ENCODE data around the gene STAMBPL1.

Gene STAMBPL1

DNA sequence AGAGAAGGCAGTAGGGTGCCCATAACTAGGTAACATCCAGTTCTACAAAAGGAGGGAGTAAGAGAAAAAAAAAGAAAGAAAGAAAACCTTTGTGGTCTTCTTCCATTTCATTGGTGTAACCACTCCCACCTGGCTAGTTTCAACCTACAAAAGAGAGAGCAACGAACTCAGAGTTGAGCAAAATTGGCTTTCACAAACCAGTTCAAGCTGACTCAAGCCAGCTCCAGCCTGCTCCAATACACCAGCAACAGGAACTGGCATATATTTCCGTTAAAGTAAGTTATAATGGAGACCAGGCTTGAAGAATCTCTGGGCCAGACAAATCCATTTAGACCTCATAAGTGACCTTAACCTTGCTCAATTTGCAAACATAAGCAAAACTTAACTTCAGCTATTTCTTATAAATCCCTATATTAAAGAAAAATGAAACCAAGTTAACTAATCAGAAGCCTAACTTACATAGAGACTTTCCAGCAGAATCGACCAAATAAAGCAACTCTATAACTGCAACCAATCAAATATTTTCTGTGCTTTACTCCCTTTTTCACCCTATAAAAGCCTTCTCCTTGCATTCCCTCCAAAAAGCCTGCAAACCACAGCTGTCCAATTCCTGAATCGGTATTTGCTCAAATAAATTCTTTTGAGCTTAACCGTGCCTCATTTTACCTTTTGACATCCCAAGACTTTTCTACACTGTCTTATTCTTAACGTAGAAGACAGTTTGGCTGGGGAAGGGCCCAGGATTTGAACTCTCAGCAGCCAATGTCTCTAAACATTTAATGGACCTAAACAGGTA lies 38.5 kb upstream of the STAMBPL1 start:
- TF ChIP-seq, protein P1, sequence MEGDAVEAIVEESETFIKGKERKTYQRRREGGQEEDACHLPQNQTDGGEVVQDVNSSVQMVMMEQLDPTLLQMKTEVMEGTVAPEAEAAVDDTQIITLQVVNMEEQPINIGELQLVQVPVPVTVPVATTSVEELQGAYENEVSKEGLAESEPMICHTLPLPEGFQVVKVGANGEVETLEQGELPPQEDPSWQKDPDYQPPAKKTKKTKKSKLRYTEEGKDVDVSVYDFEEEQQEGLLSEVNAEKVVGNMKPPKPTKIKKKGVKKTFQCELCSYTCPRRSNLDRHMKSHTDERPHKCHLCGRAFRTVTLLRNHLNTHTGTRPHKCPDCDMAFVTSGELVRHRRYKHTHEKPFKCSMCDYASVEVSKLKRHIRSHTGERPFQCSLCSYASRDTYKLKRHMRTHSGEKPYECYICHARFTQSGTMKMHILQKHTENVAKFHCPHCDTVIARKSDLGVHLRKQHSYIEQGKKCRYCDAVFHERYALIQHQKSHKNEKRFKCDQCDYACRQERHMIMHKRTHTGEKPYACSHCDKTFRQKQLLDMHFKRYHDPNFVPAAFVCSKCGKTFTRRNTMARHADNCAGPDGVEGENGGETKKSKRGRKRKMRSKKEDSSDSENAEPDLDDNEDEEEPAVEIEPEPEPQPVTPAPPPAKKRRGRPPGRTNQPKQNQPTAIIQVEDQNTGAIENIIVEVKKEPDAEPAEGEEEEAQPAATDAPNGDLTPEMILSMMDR (IDR thresholded peaks at IDR 0.05; ENCODE audit: extremely low read depth, insufficient read depth, missing control alignments) = no peak
- in situ Hi-C loops (cut with MboI; ENCODE audit: low pct_unique_long_range_greater_than_20kb, low sequenced_read_pairs, unreplicated experiment) = no loop called here
- no peak for DNase-seq (ENCODE audit: low spot score)

DNA sequence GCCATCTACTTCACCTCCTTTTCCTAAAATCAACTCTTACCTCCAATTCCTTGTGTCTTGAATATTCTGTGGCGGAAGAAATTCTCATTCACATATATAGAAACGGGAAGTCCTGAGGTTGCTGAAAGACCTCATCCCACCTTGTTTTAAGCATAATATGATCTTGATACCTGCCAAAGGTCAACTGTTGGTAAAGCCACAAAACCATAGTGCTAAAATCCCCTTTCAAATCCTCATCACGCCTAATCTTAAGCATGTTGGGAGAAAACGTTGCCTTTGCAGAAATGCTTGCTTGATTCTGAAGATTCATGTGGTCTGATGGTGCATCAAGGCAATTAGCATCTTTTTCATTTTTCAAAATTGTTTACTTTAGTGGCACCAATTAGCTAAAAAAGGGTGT lies 36.9 kb upstream of the STAMBPL1 start:
- DNase-seq (ENCODE audit: low spot score) = no peak
- TF ChIP-seq, protein P1 (IDR thresholded peaks at IDR 0.05; ENCODE audit: extremely low read depth, insufficient read depth, missing control alignments) = no peak
- in situ Hi-C loops (cut with MboI; ENCODE audit: low pct_unique_long_range_greater_than_20kb, low sequenced_read_pairs, unreplicated experiment) = no loop called here

DNA sequence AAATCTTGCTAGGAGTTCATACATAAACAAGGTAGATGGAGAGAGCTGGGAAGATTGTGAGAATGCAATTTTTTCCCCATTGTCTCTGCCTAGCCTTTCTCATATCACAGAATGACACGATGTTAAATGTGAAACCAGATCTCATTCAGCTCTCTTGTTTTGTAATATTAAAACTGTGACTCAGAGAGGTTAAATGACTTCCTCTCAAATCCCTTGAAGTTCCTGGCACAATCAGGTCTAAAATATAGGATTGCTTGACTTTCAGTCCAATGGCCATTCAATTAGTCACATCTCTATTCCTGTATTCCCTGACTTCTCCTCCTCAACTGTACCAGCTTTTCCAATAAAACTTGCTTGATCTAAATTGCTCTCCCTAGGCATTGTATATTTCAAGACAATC lies 31.5 kb upstream of the STAMBPL1 start:
- DNase-seq (ENCODE audit: low spot score) = no peak
- in situ Hi-C loops (cut with MboI; ENCODE audit: low pct_unique_long_range_greater_than_20kb, low sequenced_read_pairs, unreplicated experiment) = no loop called here
- TF ChIP-seq, protein P1 (IDR thresholded peaks at IDR 0.05; ENCODE audit: extremely low read depth, insufficient read depth, missing control alignments) = no peak

DNA sequence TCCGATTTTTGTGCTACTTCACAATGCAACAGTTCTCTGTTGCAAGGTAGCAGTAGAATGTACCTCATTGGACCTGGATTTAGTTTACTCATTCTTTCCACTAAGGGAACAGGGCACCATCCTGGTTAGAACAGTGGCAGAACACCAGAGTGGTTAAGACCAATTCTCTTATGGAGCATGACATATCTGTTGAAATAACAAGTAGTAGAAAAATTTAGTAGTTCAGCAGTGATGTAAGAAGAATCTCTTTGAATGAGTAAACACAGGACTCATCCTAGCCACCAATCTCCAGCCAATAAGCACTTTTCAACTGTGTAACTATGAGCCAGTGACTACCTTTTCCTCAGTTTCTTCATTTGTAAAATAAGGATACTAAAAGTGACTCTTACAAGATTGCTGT lies 30.8 kb upstream of the STAMBPL1 start:
- no peak for DNase-seq (ENCODE audit: low spot score)
- in situ Hi-C loops (cut with MboI; ENCODE audit: low pct_unique_long_range_greater_than_20kb, low sequenced_read_pairs, unreplicated experiment) = no loop called here
- TF ChIP-seq, protein P1 (IDR thresholded peaks at IDR 0.05; ENCODE audit: extremely low read depth, insufficient read depth, missing control alignments) = no peak

DNA sequence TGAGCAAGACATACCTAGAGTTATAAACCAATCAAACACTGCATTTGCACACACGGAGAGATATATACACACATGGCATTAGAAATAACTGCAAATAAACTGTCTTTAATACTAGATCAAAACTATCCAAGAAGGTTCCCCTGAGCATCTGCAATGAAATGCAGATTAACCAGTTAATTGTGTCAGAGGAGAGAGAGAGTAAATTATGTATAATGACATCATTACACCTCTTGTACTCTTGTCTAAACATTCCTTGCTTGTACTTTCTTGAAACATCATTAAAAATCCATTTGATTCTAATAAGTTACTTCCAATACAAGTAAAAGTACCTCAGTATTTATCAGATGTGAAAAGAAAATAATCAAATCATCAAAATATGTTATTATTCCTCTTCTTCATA lies 29.3 kb upstream of the STAMBPL1 start:
- TF ChIP-seq, protein P1 (IDR thresholded peaks at IDR 0.05; ENCODE audit: extremely low read depth, insufficient read depth, missing control alignments) = no peak
- in situ Hi-C loops (cut with MboI; ENCODE audit: low pct_unique_long_range_greater_than_20kb, low sequenced_read_pairs, unreplicated experiment) = no loop called here
- DNase-seq (ENCODE audit: low spot score) = no peak

DNA sequence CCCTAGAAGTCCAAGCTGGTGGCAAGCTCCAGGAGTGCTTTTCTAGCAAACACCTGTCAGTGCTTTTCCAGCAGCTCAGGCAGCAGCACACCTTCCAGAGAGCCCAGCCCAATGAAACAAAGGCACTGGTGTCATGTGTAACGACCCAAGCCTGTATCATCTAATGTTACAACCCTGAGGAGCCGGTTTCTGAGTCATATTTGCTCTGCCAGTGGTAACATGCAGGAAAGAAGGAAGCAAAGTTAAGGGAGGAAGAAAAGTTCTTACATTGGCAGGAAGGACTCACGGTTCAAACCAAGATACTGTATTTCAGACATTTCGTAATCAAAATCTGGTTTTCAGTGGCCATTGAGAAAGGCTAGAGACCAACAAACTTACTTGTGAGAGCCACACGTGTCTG lies 28.3 kb upstream of the STAMBPL1 start, which contains the start of gene ANKRD22:
TSS of gene ANKRD22 (minus strand) at position 139 of the 400 bp plus-strand sequence. CDS start 237 bp downstream, outside the sequence.
- TF ChIP-seq, protein P1 (IDR thresholded peaks at IDR 0.05; ENCODE audit: extremely low read depth, insufficient read depth, missing control alignments) = no peak
- DNase-seq (ENCODE audit: low spot score) = no peak
- in situ Hi-C loops (cut with MboI; ENCODE audit: low pct_unique_long_range_greater_than_20kb, low sequenced_read_pairs, unreplicated experiment) = no loop called here
